ENCODE measurements around the gene ATXN1L. TPM values are rescaled to one million over a fixed set of nuclear protein-coding genes. Genes with fewer than 3 reads are reported as not detected.

The ATXN1L gene
- total RNA-seq, 1 experiment from 2014 or later = 25.3 TPM

- H3K4me3 ChIP-seq = no peak overlapping the region
- no peak overlapping the region for H3K4me2 ChIP-seq
- no peak for DNase-seq
- BruUV-seq (replicated peaks) = no TSS peak
- POLR2A ChIA-PET (ENCODE audit: unreplicated experiment) = no interaction called here
- no peaks in the 10 kb centered on the region for H3F3A ChIP-seq (ENCODE audit: insufficient read depth, low read depth)
- no peaks in the 10 kb centered on the region for H3K79me2 ChIP-seq (ENCODE audit: low read depth)
- H2AFZ ChIP-seq = no peak overlapping the region
- intact Hi-C loops (cut with micrococcal nuclease; ENCODE audit: unreplicated experiment) = no loop called here
- H3K27ac ChIP-seq = no peak overlapping the region
- no peaks in the 10 kb centered on the region for H3K9me2 ChIP-seq (ENCODE audit: insufficient read depth)
- no peaks in the 10 kb centered on the region for H3K27me3 ChIP-seq (ENCODE audit: insufficient read depth, low read depth)
- CTCF ChIA-PET = no interaction called here
- H3K36me3 ChIP-seq (ENCODE audit: low read depth) = no peaks in the 10 kb centered on the region
- H4K20me1 ChIP-seq (ENCODE audit: insufficient read depth) = 0 out of 2 replicates have a peak, but pooled peaks cover 3% of the 10 kb centered on the region
- no peaks in the 10 kb centered on the region for H3K4me1 ChIP-seq (replicated peaks; ENCODE audit: insufficient read depth)
- TF ChIP-seq EZH2 (IDR thresholded peaks at IDR 0.05; ENCODE audit: low read depth) (no peak), CTCF (conservative IDR thresholded peaks at IDR 0.05) (no peak)
- H3K9me3 ChIP-seq (ENCODE audit: insufficient read depth, low read depth) = no peaks in the 10 kb centered on the region
These were observed 10.3 kb downstream of the ATXN1L start for GRCh38 chr16:71855937-71856662.

- H3K4me1 ChIP-seq (replicated peaks; ENCODE audit: insufficient read depth) = no peaks in the 10 kb centered on the region
- H3K4me2 ChIP-seq = no peak overlapping the region
- H4K20me1 ChIP-seq (ENCODE audit: insufficient read depth) = no peaks in the 10 kb centered on the region
- no peak overlapping the region for H3K4me3 ChIP-seq
- CTCF ChIA-PET = no interaction called here
- POLR2A ChIA-PET (ENCODE audit: unreplicated experiment) = interaction anchor here (0.5 to 0.6 kb wide), 2 partner anchors 30 to 190 kb away, joined by 3 to 6 read pairs; no protein-coding TSS in a partner anchor
- TF ChIP-seq CTCF (conservative IDR thresholded peaks at IDR 0.05) = no peak
- TF ChIP-seq EZH2 (IDR thresholded peaks at IDR 0.05; ENCODE audit: low read depth) = no peak
- H3K27me3 ChIP-seq (ENCODE audit: insufficient read depth, low read depth) = no peaks in the 10 kb centered on the region
- H3F3A ChIP-seq (ENCODE audit: insufficient read depth, low read depth) = no peaks in the 10 kb centered on the region
- H3K9me2 ChIP-seq (ENCODE audit: insufficient read depth) = no peaks in the 10 kb centered on the region
- no peaks in the 10 kb centered on the region for H3K36me3 ChIP-seq (ENCODE audit: low read depth)
- no peak for DNase-seq
- no peaks in the 10 kb centered on the region for H3K9me3 ChIP-seq (ENCODE audit: insufficient read depth, low read depth)
- no TSS peak for BruUV-seq (replicated peaks)
- H3K79me2 ChIP-seq (ENCODE audit: low read depth) = no peaks in the 10 kb centered on the region
- no peak overlapping the region for H3K27ac ChIP-seq
- intact Hi-C loops (cut with micrococcal nuclease; ENCODE audit: unreplicated experiment) = no loop called here
- no peak overlapping the region for H2AFZ ChIP-seq
These were observed 14.2 kb downstream of the ATXN1L start for GRCh38 chr16:71859762-71860521.

GRCh38 chr16:71863995-71864394, 18.2 kb downstream of the ATXN1L start:
- Histone ChIP-seq H3K36me3 (ENCODE audit: low read depth) (no peaks in the 10 kb centered on the region), H3K79me2 (ENCODE audit: low read depth) (no peaks in the 10 kb centered on the region), H3K4me3 (no peak overlapping the region), H3K27me3 (ENCODE audit: insufficient read depth, low read depth) (no peaks in the 10 kb centered on the region), H3K4me2 (no peak overlapping the region), H4K20me1 (ENCODE audit: insufficient read depth) (no peaks in the 10 kb centered on the region), H3K27ac (no peak overlapping the region), H3K9me2 (ENCODE audit: insufficient read depth) (no peaks in the 10 kb centered on the region), H2AFZ (no peak overlapping the region), H3K9me3 (ENCODE audit: insufficient read depth, low read depth) (no peaks in the 10 kb centered on the region), H3F3A (ENCODE audit: insufficient read depth, low read depth) (no peaks in the 10 kb centered on the region), H3K4me1 (replicated peaks; ENCODE audit: insufficient read depth) (no peaks in the 10 kb centered on the region)
- TF ChIP-seq CTCF (conservative IDR thresholded peaks at IDR 0.05) = no peak
- TF ChIP-seq EZH2 (IDR thresholded peaks at IDR 0.05; ENCODE audit: low read depth) = no peak
- no TSS peak for BruUV-seq (replicated peaks)
- DNase-seq = no peak
- ChIA-PET POLR2A (ENCODE audit: unreplicated experiment) (no interaction called here), CTCF (interaction anchor here (0.6 kb wide), 1 partner anchor 238 kb away, joined by 12 read pairs; the partner anchor contains the start of gene MARVELD3)
- intact Hi-C loops (cut with micrococcal nuclease; ENCODE audit: unreplicated experiment) = no loop called here
